OCI-M1 (cell line): ENCODE measurements around the gene PPOX.

Experiments
- DNase-seq: peaks from one replicate; lab custom pipeline; 2025; lab: John Stamatoyannopoulos, UW

Gene PPOX

GRCh38 chr1:161198194-161198896 is 32.1 kb downstream of the PPOX start:
- DNase-seq: peak; percentile 55

- DNase-seq: no peak
Observed at GRCh38 chr1:161198897-161199431, 32.7 kb downstream of the PPOX start, which contains the start of gene ADAMTS4. Gene ADAMTS4 (minus strand): TSS chr1:161199054. CDS start chr1:161198627, 427 bp downstream.

- DNase-seq: no peak
Observed at GRCh38 chr1:161199506-161200139, 33.4 kb downstream of the PPOX start.

GRCh38 chr1:161200421-161200991 is 34.3 kb downstream of the PPOX start:
- DNase-seq: no peak

GRCh38 chr1:161200992-161201835 is 35.0 kb downstream of the PPOX start:
- peak; percentile 67 for DNase-seq

- DNase-seq: peak; percentile 99
Observed at GRCh38 chr1:161201836-161202712, 35.8 kb downstream of the PPOX start, which contains the start of gene NDUFS2. Gene NDUFS2 (plus strand): TSS chr1:161202367. CDS start chr1:161202386, 19 bp downstream.

GRCh38 chr1:161206411-161207140 is 40.4 kb downstream of the PPOX start:
- no peak for DNase-seq

- no peak for DNase-seq
Observed at GRCh38 chr1:161207173-161207572, 40.9 kb downstream of the PPOX start.

- DNase-seq: peak; percentile 88
Observed at GRCh38 chr1:161209790-161210409, 43.7 kb downstream of the PPOX start.

- DNase-seq: no peak
Observed at GRCh38 chr1:161214369-161214768, 48.1 kb downstream of the PPOX start.

- DNase-seq: no peak
Observed at GRCh38 chr1:161215076-161215475, 48.9 kb downstream of the PPOX start, which contains the start of gene FCER1G. Gene FCER1G (plus strand): TSS chr1:161215295. CDS start chr1:161215322, 27 bp downstream.

GRCh38 chr1:161216945-161217712 is 50.9 kb downstream of the PPOX start:
- peak; percentile 67 for DNase-seq

GRCh38 chr1:161217831-161218230 is 51.6 kb downstream of the PPOX start:
- no peak for DNase-seq

GRCh38 chr1:161218301-161219077 is 52.3 kb downstream of the PPOX start:
- DNase-seq: no peak

GRCh38 chr1:161219078-161219892 is 53.1 kb downstream of the PPOX start:
- DNase-seq: no peak

- DNase-seq: no peak
Observed at GRCh38 chr1:161220002-161220401, 53.8 kb downstream of the PPOX start.
